Fibroblast of lung (primary cell): ENCODE data around the gene CTDP1. TPM values are rescaled to one million over a fixed set of nuclear protein-coding genes. Genes with fewer than 3 reads are reported as not detected.

ENCODE experiments used
- DNase-seq, 2 donors: peaks; one replicate each; pipeline versions ENCODE4 v3.0.0 to v3.0.0-alpha.2; 2010; ENCODE audit warnings: low read depth in 2 of 2
- H2AFZ ChIP-seq: 2 replicates; pipeline ENCODE4 v1.5.1; 2012; ENCODE audit warnings: low read length, control low read depth, inconsistent platforms
- H3K27ac ChIP-seq: 2 replicates; pipeline ENCODE4 v1.5.1; 2011; ENCODE audit warnings: low read length, control low read depth; ENCODE audit not compliant: insufficient read depth
- H3K27me3 ChIP-seq: 2 replicates; pipeline ENCODE4 v1.5.1; 2011; ENCODE audit warnings: mild to moderate bottlenecking, low read length; ENCODE audit not compliant: control insufficient read depth, insufficient read depth
- H3K36me3 ChIP-seq: 2 replicates; pipeline ENCODE4 v1.5.1; 2011; ENCODE audit warnings: low read length; ENCODE audit not compliant: control insufficient read depth, insufficient read depth
- H3K4me1 ChIP-seq: 2 replicates; pipeline ENCODE4 v1.5.1; 2011; ENCODE audit warnings: low read length; ENCODE audit not compliant: control insufficient read depth, insufficient read depth; ENCODE audit errors: extremely low read depth
- H3K4me2 ChIP-seq: 2 replicates; pipeline ENCODE4 v1.5.1; 2011; ENCODE audit warnings: low read length, control low read depth; ENCODE audit not compliant: insufficient read depth; ENCODE audit errors: extremely low read depth
- H3K4me3 ChIP-seq, 4 experiments: fragments of 200-600 bp in 1 of 4; sonication (generic) in 1 of 4; replicated peaks in 1 of 4; 2 replicates each; pipeline ENCODE4 v1.5.1; 2011 to 2016; ENCODE audit warnings: low read length in 4 of 4, low read depth in 3 of 4, mild to moderate bottlenecking in 3 of 4, control low read depth in 2 of 4, inconsistent platforms in 1 of 4, mixed read lengths in 1 of 4; ENCODE audit not compliant: insufficient read depth in 1 of 4; ENCODE audit errors: control extremely low read depth in 1 of 4
- H3K79me2 ChIP-seq: 2 replicates; pipeline ENCODE4 v1.5.1; 2012; ENCODE audit warnings: mild to moderate bottlenecking, low read length, inconsistent platforms; ENCODE audit not compliant: control insufficient read depth, insufficient read depth
- H3K9ac ChIP-seq: 2 replicates; pipeline ENCODE4 v1.5.1; 2011; ENCODE audit warnings: mild to moderate bottlenecking, low read length, control low read depth; ENCODE audit not compliant: insufficient read depth
- H3K9me3 ChIP-seq: 2 replicates; pipeline ENCODE4 v1.5.1; 2012; ENCODE audit warnings: low read depth, low read length; ENCODE audit not compliant: control insufficient read depth, insufficient read depth
- H4K20me1 ChIP-seq: 2 replicates; pipeline ENCODE4 v1.5.1; 2011; ENCODE audit warnings: low read length; ENCODE audit not compliant: control insufficient read depth, insufficient read depth; ENCODE audit errors: extremely low read depth
- CTCF ChIP-seq, 2 donors: IDR thresholded peaks in 1 of 2; conservative IDR thresholded peaks in 1 of 2; 1 replicate in 1 of 2; 2 replicates in 1 of 2; pipeline ENCODE4 v1.5.1; 2011 to 2012; ENCODE audit warnings: low read length in 2 of 2, control low read depth in 1 of 2, inconsistent platforms in 1 of 2, low read depth in 1 of 2, mild to moderate bottlenecking in 1 of 2
- EZH2 ChIP-seq: IDR thresholded peaks from 2 replicates; pipeline ENCODE4 v1.5.1; 2012; ENCODE audit warnings: low read length, control low read depth, mild to moderate bottlenecking; ENCODE audit errors: missing control alignments
- polyA plus RNA-seq, 2 donors: library from polyadenylated mRNA; depleted of rRNA in 1 of 2; stranded (reverse) in 1 of 2; unstranded in 1 of 2; fragments of >200 nt; gene quantifications; 2 replicates each; pipeline ENCODE4 v1.2.1, GENCODE V29; 2011 to 2012; ENCODE audit warnings: missing spikeins in 1 of 2
- total RNA-seq: library from RNA; depleted of rRNA; stranded (reverse); fragments of >200 nt; gene quantifications from 2 replicates; pipeline ENCODE4 v1.2.1, GENCODE V29; 2014

CTDP1 gene
- total and polyA plus RNA-seq, 2 donors (not counting 1 experiment from before 2014, with no cell fraction given), result 6.4 to 24.8 TPM

GRCh38 chr18:79672490-79673276, 6.9 kb upstream of the CTDP1 start:
- H3K27ac ChIP-seq, result no peak overlapping the region
- peak in 1 of 2 donors; percentile 6 for DNase-seq
- TF ChIP-seq CTCF (conservative IDR thresholded peaks at IDR 0.05 in 1 of 2, IDR thresholded peaks at IDR 0.05 in 1 of 2; ENCODE audit: low read depth in 1 of 2, low read length in 2 of 2) (no peak), EZH2 (no peak)
- no peak overlapping the region for H3K4me3 ChIP-seq
- no peaks in the 10 kb centered on the region for H3K27me3 ChIP-seq
- no peaks in the 10 kb centered on the region for H3K9me3 ChIP-seq
- H4K20me1 ChIP-seq, result no peaks in the 10 kb centered on the region
- no peaks in the 10 kb centered on the region for H3K4me1 ChIP-seq
- no peaks in the 10 kb centered on the region for H3K79me2 ChIP-seq
- H2AFZ ChIP-seq, result no peak overlapping the region
- peaks cover 2% of the 10 kb centered on the region for H3K36me3 ChIP-seq
- H3K9ac ChIP-seq, result no peak overlapping the region
- H3K4me2 ChIP-seq, result no peak overlapping the region

- H4K20me1 ChIP-seq, result no peaks in the 10 kb centered on the region
Measured at GRCh38 chr18:79677221-79677620, 2.4 kb upstream of the CTDP1 start.

GRCh38 chr18:79677840-79678239, 1.8 kb upstream of the CTDP1 start:
- peak overlapping the region in 2 of 4 experiments; percentile 85 to 92 for H3K4me3 ChIP-seq
- peaks cover 8% of the 10 kb centered on the region for H3K4me1 ChIP-seq
- no peaks in the 10 kb centered on the region for H4K20me1 ChIP-seq
- H3K27ac ChIP-seq, result no peak overlapping the region
- DNase-seq, result no peak
- H3K9me3 ChIP-seq, result no peaks in the 10 kb centered on the region
- peaks cover 5% of the 10 kb centered on the region for H3K36me3 ChIP-seq
- H3K4me2 ChIP-seq, result peak overlapping the region; percentile 59
- TF ChIP-seq EZH2 (no peak), CTCF (conservative IDR thresholded peaks at IDR 0.05 in 1 of 2, IDR thresholded peaks at IDR 0.05 in 1 of 2; ENCODE audit: low read depth in 1 of 2, low read length in 2 of 2) (no peak)
- H3K79me2 ChIP-seq, result peaks cover 32% of the 10 kb centered on the region
- no peaks in the 10 kb centered on the region for H3K27me3 ChIP-seq
- H2AFZ ChIP-seq, result no peak overlapping the region
- H3K9ac ChIP-seq, result no peak overlapping the region

More at GRCh38 chr18:79677221-79677620, 2.4 kb upstream of the CTDP1 start:
- Histone ChIP-seq H3K79me2 (peaks cover 27% of the 10 kb centered on the region), H3K4me1 (peaks cover 8% of the 10 kb centered on the region), H2AFZ (no peak overlapping the region), H3K36me3 (peaks cover 5% of the 10 kb centered on the region), H3K27me3 (no peaks in the 10 kb centered on the region), H3K4me3 (no peak overlapping the region), H3K4me2 (no peak overlapping the region), H3K9me3 (no peaks in the 10 kb centered on the region), H3K27ac (no peak overlapping the region), H3K9ac (no peak overlapping the region)
- TF ChIP-seq EZH2 (no peak), CTCF (conservative IDR thresholded peaks at IDR 0.05 in 1 of 2, IDR thresholded peaks at IDR 0.05 in 1 of 2; ENCODE audit: low read depth in 1 of 2, low read length in 2 of 2) (no peak)
- no peak for DNase-seq
